Hematopoietic multipotent progenitor cell treated with erythropoietin and hydrocortisone succinate and interleukin-3 and kit ligand, for 4 days (in vitro differentiated cells): Measurements from ENCODE around the gene OPN1LW.
"Not testable (repeated sequence)": the region's sequence is repeated elsewhere in the genome, so short reads cannot be mapped to it uniquely, and the experiment has no call there.

Experiments used
- DNase-seq: peaks from one replicate; pipeline ENCODE4 v3.0.0-alpha.2; 2015

OPN1LW gene

GRCh38 chrX:154135458-154136229, 8.4 kb upstream of the OPN1LW start:
- no peak for DNase-seq

- peak; percentile 82 for DNase-seq
Measured at GRCh38 chrX:154136627-154137161, 7.3 kb upstream of the OPN1LW start.

- DNase-seq = no peak
Measured at GRCh38 chrX:154138857-154139256, 5.2 kb upstream of the OPN1LW start.

DNA sequence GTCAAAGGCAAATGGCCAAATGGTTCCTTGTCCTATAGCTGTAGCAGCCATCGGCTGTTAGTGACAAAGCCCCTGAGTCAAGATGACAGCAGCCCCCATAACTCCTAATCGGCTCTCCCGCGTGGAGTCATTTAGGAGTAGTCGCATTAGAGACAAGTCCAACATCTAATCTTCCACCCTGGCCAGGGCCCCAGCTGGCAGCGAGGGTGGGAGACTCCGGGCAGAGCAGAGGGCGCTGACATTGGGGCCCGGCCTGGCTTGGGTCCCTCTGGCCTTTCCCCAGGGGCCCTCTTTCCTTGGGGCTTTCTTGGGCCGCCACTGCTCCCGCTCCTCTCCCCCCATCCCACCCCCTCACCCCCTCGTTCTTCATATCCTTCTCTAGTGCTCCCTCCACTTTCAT, 3.8 kb upstream of the OPN1LW start:
- DNase-seq = no peak

DNA sequence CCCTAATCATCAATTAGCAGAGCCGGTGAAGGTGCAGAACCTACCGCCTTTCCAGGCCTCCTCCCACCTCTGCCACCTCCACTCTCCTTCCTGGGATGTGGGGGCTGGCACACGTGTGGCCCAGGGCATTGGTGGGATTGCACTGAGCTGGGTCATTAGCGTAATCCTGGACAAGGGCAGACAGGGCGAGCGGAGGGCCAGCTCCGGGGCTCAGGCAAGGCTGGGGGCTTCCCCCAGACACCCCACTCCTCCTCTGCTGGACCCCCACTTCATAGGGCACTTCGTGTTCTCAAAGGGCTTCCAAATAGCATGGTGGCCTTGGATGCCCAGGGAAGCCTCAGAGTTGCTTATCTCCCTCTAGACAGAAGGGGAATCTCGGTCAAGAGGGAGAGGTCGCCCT, 3.3 kb upstream of the OPN1LW start:
- no peak for DNase-seq

DNA sequence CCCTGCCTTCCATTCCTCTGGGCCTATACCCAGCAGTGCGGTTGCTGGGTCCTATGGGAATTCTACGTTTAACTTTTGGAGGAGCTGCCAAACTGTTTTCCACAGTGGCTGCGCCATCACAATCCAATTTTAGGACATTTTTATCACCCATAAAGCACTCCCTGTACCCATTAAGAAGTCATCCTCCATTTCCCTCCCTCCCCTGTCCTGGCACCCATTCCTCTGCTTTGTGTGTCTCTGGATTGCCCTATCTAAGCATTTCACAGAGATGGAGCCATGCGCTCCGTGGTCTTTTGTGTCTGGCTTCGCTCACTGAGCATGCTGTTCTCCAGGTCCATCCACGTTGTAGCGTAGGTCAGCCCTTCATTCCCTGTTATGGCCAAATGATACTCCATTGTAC, 1.7 kb upstream of the OPN1LW start:
- no peak for DNase-seq

GRCh38 chrX:154142950-154143745, 895 bp upstream of the OPN1LW start:
- DNase-seq = no peak

DNA sequence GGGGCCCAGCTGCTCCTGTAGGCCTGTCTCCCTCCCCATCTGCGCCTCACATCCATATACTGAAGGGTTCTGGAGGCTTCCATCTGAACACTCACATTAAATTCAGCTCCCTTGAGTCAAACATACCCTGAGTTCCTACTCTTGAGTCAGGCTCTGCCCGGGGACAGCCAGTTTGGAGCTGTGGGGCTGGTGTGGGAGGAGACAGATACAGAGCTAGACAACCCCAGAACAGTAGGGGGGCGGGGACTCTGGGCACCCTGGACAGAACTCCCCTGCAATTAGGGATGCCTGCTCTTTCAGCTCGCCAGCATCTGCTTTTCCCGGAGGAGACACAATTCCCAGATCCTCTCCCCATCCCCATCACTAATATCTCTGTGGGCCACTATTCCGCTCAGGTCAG, 7.0 kb downstream of the OPN1LW start:
- DNase-seq = not testable (repeated sequence)

DNA sequence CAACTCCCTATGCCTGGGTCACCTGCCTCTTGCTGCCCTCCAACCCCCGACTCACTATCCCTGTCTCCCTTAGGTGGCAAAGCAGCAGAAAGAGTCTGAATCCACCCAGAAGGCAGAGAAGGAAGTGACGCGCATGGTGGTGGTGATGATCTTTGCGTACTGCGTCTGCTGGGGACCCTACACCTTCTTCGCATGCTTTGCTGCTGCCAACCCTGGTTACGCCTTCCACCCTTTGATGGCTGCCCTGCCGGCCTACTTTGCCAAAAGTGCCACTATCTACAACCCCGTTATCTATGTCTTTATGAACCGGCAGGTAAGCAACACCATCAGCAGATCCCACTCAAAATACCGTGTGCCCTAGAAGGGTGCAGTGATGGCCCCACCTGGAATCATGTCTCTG, 12.2 kb downstream of the OPN1LW start:
- not testable (repeated sequence) for DNase-seq

DNA sequence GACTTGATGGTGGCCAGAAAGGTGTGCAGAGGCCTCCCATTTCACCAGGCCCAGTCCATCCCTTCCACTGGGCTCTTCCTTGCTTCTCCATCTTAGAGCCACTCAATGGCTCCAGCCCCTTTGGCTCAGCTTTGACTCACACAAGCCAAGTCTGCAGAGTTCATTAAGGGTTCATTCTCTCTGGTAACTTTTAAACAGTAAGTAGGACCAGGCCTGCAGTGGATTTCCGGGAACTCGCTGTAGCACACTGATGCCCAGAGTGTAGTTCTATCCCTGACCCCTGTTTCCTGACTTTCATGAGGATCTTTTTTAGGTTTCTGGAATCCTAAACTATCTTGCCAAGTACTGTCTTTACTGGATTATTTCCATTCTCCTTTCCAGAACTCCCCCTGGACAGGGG, 13.2 kb downstream of the OPN1LW start:
- DNase-seq = not testable (repeated sequence)

GRCh38 chrX:154159345-154159744, 15.3 kb downstream of the OPN1LW start:
- not testable (repeated sequence) for DNase-seq

DNA sequence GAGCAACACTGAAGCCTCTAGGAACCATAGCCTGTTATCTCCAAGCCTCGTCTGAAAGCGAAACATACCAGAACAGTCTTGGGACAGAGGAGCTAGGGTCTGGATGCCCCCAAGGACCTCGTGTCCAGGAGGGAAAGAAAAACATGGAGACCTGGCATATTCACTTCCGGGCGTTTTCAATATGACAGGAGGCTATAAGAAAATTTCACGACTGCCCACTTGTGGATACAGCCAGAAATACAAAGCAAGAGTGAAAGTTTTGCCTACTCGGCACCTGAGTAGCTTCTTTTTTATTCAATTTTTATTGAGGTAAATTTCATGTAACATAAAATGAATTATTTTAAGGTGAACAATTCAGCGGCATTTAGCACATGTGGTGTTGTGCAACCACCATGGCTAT, 20.9 kb downstream of the OPN1LW start:
- not testable (repeated sequence) for DNase-seq

- not testable (repeated sequence) for DNase-seq
Measured at GRCh38 chrX:154168384-154168783, 24.3 kb downstream of the OPN1LW start.

DNA sequence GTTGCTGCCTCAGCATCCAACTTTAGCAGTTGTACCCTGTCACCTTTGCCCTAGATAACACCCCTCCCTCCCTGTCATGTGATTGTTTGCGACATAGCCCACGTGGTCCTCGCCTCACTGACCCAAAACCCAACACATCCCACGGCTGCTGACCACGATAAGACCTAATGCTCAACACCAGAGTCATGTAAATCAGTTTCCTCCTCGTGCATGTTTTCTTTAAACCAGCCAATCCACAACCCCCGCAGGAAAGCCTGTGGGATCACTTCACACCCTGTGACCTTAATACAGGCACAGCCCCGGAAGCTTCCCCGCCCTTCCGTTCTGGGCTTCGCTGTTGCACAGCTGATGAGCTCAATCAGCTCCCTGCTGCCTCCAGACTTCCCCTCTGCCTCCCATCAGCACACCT, 28.5 kb downstream of the OPN1LW start:
- not testable (repeated sequence) for DNase-seq

DNA sequence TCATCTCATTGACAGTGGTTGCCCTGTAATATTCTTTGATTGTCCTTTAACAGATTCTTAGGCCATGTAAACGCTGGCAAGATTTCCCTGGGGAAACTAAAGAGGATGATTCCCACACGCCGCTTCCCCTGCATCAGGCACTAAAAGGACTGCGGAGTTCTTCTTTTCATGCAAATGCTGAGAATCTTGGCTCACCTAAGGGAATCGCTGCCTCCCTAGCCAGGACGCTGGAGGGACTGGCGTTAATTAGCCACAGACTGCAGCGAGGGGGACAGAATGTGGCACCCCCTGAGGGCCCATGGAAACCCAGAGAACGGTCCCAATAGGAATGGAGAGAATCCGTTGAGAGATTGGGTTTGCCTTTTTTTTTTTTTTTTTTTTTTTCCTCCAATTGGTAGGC, 30.3 kb downstream of the OPN1LW start:
- not testable (repeated sequence) for DNase-seq

DNA sequence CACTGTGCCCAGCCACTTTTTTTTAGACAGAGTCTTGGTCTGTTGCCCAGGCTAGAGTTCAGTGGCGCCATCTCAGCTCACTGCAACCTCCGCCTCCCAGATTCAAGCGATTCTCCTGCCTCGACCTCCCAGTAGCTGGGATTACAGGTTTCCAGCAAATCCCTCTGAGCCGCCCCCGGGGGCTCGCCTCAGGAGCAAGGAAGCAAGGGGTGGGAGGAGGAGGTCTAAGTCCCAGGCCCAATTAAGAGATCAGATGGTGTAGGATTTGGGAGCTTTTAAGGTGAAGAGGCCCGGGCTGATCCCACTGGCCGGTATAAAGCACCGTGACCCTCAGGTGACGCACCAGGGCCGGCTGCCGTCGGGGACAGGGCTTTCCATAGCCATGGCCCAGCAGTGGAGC, 38.3 kb downstream of the OPN1LW start, which contains the start of gene OPN1MW:
Gene OPN1MW (plus strand): TSS at position 301 of the 400 bp plus-strand sequence. CDS start 82 bp downstream, at position 383.
- not testable (repeated sequence) for DNase-seq

DNA sequence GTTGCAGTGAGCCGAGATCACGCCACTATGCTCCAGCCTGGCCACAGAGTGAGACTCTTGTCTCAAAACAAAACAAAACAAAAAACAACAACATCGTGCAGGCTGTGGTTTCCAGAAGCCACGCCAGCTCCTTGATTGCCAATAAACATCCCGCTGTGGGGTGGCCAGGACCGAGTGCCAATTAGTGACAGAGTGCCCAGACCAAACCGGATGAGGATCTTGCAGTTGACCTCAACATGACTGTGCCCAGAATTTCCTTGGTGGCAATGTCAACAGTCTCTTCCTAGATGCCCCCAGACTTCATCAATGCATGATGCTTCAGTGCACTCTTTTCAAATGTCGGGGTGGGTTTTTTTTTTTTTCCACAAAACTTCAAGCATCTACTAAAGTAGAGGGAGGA, 39.8 kb downstream of the OPN1LW start:
- not testable (repeated sequence) for DNase-seq

DNA sequence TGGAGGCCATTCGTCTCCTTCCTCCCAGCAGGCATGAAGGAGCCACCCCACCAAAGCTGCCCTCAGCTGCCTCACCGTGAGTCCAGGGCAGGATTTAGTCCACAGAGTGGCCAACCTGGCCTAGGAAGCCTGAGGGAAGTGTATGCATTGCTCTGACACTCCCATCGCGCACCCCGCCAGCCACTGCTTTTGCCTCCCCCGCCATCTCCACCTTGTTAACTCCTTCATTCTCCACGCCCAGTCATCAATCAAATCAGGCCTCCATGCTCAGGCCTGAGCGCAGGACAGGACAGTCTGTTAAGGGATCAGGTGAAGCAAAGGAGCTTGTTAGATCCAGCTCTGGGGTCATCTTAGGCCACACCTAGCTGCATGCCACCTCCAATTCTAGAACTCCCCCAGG, 48.8 kb downstream of the OPN1LW start:
- not testable (repeated sequence) for DNase-seq

- not testable (repeated sequence) for DNase-seq
Measured at GRCh38 chrX:154194316-154194715, 50.3 kb downstream of the OPN1LW start.

- DNase-seq = not testable (repeated sequence)
Measured at GRCh38 chrX:154196466-154196865, 52.4 kb downstream of the OPN1LW start.
